NAMALWA (cell line): ENCODE measurements around the gene MLH3.
"Not testable (repeated sequence)": the region's sequence is repeated elsewhere in the genome, so short reads cannot be mapped to it uniquely, and the experiment has no call there.

Experiments
- DNase-seq: peaks from one replicate; pipeline ENCODE4 v3.0.0-alpha.2; 2015; ENCODE audit warnings: low spot score

Gene MLH3

GRCh38 chr14:75025876-75026275 lies 25.4 kb downstream of the MLH3 start:
- no peak for DNase-seq

- DNase-seq = no peak
Measured at GRCh38 chr14:75025082-75025481, 26.2 kb downstream of the MLH3 start.

- DNase-seq = no peak
Measured at GRCh38 chr14:75023108-75023507, 28.2 kb downstream of the MLH3 start.

- peak; percentile 30 for DNase-seq
Measured at GRCh38 chr14:75022655-75023054, 28.6 kb downstream of the MLH3 start.

GRCh38 chr14:75018694-75019093 lies 32.6 kb downstream of the MLH3 start:
- no peak for DNase-seq

- DNase-seq = no peak
Measured at GRCh38 chr14:75016815-75017214, 34.5 kb downstream of the MLH3 start.

- DNase-seq = no peak
Measured at GRCh38 chr14:75015496-75015895, 35.8 kb downstream of the MLH3 start.

- no peak for DNase-seq
Measured at GRCh38 chr14:75013290-75013689, 38.0 kb downstream of the MLH3 start.

GRCh38 chr14:75011356-75011994 lies 39.8 kb downstream of the MLH3 start:
- DNase-seq = no peak

- DNase-seq = no peak
Measured at GRCh38 chr14:75010472-75011093, 40.7 kb downstream of the MLH3 start.

GRCh38 chr14:75009176-75009575 lies 42.1 kb downstream of the MLH3 start:
- DNase-seq = no peak

- DNase-seq = no peak
Measured at GRCh38 chr14:75005357-75005756, 45.9 kb downstream of the MLH3 start.

GRCh38 chr14:75003250-75004027 lies 47.8 kb downstream of the MLH3 start:
- DNase-seq = peak; percentile 5

- peak; percentile 94 for DNase-seq
Measured at GRCh38 chr14:75002392-75003249, 48.6 kb downstream of the MLH3 start, which contains the start of gene EIF2B2. Gene EIF2B2 (plus strand): TSS chr14:75002921. CDS start chr14:75002991, 70 bp downstream.

GRCh38 chr14:75001899-75002298 lies 49.4 kb downstream of the MLH3 start:
- DNase-seq = no peak

- no peak for DNase-seq
Measured at GRCh38 chr14:75001261-75001660, 50.0 kb downstream of the MLH3 start.

GRCh38 chr14:74995781-74996180 lies 55.5 kb downstream of the MLH3 start:
- DNase-seq = not testable (repeated sequence)

- not testable (repeated sequence) for DNase-seq
Measured at GRCh38 chr14:74994182-74994581, 57.1 kb downstream of the MLH3 start.

- DNase-seq = no peak
Measured at GRCh38 chr14:74988993-74989392, 62.3 kb downstream of the MLH3 start.

- no peak for DNase-seq
Measured at GRCh38 chr14:74988131-74988530, 63.1 kb downstream of the MLH3 start.

- DNase-seq = no peak
Measured at GRCh38 chr14:74985806-74986205, 65.5 kb downstream of the MLH3 start.

GRCh38 chr14:74985028-74985310 lies 66.3 kb downstream of the MLH3 start:
- DNase-seq = no peak
